Heart left ventricle (tissue), 13 donors: ENCODE measurements around the gene OGFRL1.

Source experiments
- CTCF ChIP-seq, 12 donors: fragments of 200-600 bp; sonication (generic) in 4 of 12; IDR thresholded peaks; one replicate each; pipeline versions ENCODE4 v1.5.0 to v1.8.0; 2018 to 2022; ENCODE audit warnings: antibody characterized with exemption in 12 of 12, mild to moderate bottlenecking in 5 of 12
- POLR2A ChIP-seq, 2 donors: fragments of 450-650 bp; IDR thresholded peaks; one replicate each; pipeline ENCODE4 v1.6.1; 2017; ENCODE audit warnings: antibody characterized with exemption in 2 of 2, mild to moderate bottlenecking in 2 of 2, moderate library complexity in 2 of 2
- donor health status: ischemic (EF 13 %, LVEDD 7.1; RV severe dilation, severe dysfunction).
- donor health status: DM: no; HTN: yes; CAD: no.
- donor health status: DM: no; HTN: no; CAD: no.
- donor health status: ischemic (EF 25% LVEDD 6.9; RV normal size, moderate dysfunction).
- donor health status: ischemic (EF 25% LVEDD 5.7; RV mildly dilated, moderate dysfunction).
- donor health status: ischemic (EF 35%, LVEDD 5.7; RV mildly dilated, moderate dysfunction).
- donor health status: nonischemic (EF 11% LVEDD 7.7; RV severe dilation, severe dysfunction).
- donor health status: DM: yes; HTN: yes; CAD: no.
- donor health status: PGD.
- donor health status: ischemic (EF 29% LVEDD 5.4; RV normal size, mild dysfunction).
- donor health status: nonischemic (EF 23%, LVEDD 6.1; RV moderate dilation, normal function).

- TF ChIP-seq CTCF (IDR thresholded peaks at IDR 0.05) = no peak
- TF ChIP-seq POLR2A (IDR thresholded peaks at IDR 0.05) = no peak
Observed at GRCh38 chr6:71324194-71324785, 35.7 kb downstream of the OGFRL1 start.
